Vagina (tissue), 2 donors: ENCODE results near the gene WIZ. TPM values are rescaled to one million over a fixed set of nuclear protein-coding genes. Genes with fewer than 3 reads are reported as not detected.

Source experiments
- DNase-seq, 2 donors: peaks; one replicate each; pipeline ENCODE4 v3.0.0-alpha.2; 2017; ENCODE audit errors: extremely low spot score in 2 of 2
- H3K27ac ChIP-seq: fragments of 200-600 bp; sonication (generic); one replicate; pipeline ENCODE4 v1.5.1; 2019
- H3K27me3 ChIP-seq: fragments of 200-600 bp; sonication (generic); one replicate; pipeline ENCODE4 v1.5.1; 2019
- H3K36me3 ChIP-seq, 2 donors: fragments of 200-600 bp; sonication (generic); one replicate each; pipeline ENCODE4 v1.5.1; 2017 to 2019
- H3K4me1 ChIP-seq: fragments of 200-600 bp; sonication (generic); one replicate; pipeline ENCODE4 v1.5.1; 2019
- H3K4me3 ChIP-seq, 2 donors: fragments of 200-600 bp; sonication (generic); 1 replicate in 1 of 2; 2 replicates in 1 of 2; pipeline ENCODE4 v1.5.1; 2016 to 2019
- H3K9me3 ChIP-seq: fragments of 200-600 bp; sonication (generic); one replicate; pipeline ENCODE4 v1.5.1; 2019
- CTCF ChIP-seq, 3 experiments: fragments of 450-650 bp in 2 of 3; fragments of 200-600 bp in 1 of 3; sonication (generic) in 1 of 3; IDR thresholded peaks; one replicate each; pipeline ENCODE4 v1.5.1; 2017 to 2019; ENCODE audit warnings: antibody characterized with exemption in 3 of 3, mild to moderate bottlenecking in 2 of 3, moderate library complexity in 2 of 3
- POLR2A ChIP-seq, 2 donors: fragments of 450-650 bp; IDR thresholded peaks; one replicate each; pipeline ENCODE4 v1.6.1; 2017; ENCODE audit warnings: antibody characterized with exemption in 2 of 2, mild to moderate bottlenecking in 2 of 2, moderate library complexity in 2 of 2
- POLR2AphosphoS5 ChIP-seq, 2 donors: sonication (generic); formaldehyde crosslinking; IDR thresholded peaks; one replicate each; pipeline ENCODE4 v1.9.0; 2017; ENCODE audit warnings: antibody characterized with exemption in 2 of 2, mild to moderate bottlenecking in 2 of 2, low read depth in 1 of 2; ENCODE audit not compliant: insufficient read depth in 1 of 2
- intact Hi-C: fragments of 100-400 bp; cut with DNase I; formaldehyde crosslinking; loops from one replicate; pipeline ENCODE4 v1.15.1; 2023
- total RNA-seq: library from RNA; depleted of rRNA; stranded (reverse); fragments of >200 nt; gene quantifications from one replicate; pipeline ENCODE4 v1.2.3, GENCODE V29; 2016

The WIZ gene
- total RNA-seq, 1 donor from 2014 or later = 44.4 TPM

GRCh38 chr19:15373644-15374043, 76.1 kb downstream of the WIZ start:
- TF ChIP-seq POLR2A (IDR thresholded peaks at IDR 0.05) = no peak
- no peak for TF ChIP-seq POLR2AphosphoS5 (IDR thresholded peaks at IDR 0.05; ENCODE audit: insufficient read depth in 1 of 2, low read depth in 1 of 2)
- TF ChIP-seq CTCF (IDR thresholded peaks at IDR 0.05) = no peak
- DNase-seq = no peak
- Histone ChIP-seq H3K27me3 (no peaks in the 10 kb centered on the region), H3K4me1 (peaks cover 50% of the 10 kb centered on the region), H3K36me3 (peaks cover 0 to 47% of the 10 kb centered on the region in 2 donors), H3K27ac (no peak overlapping the region), H3K9me3 (no peaks in the 10 kb centered on the region), H3K4me3 (no peak overlapping the region)
- intact Hi-C loops = no loop called here

GRCh38 chr19:15372891-15373301, 76.9 kb downstream of the WIZ start:
- H3K4me3 ChIP-seq = no peak overlapping the region
- H3K4me1 ChIP-seq = peaks cover 45% of the 10 kb centered on the region
- no peak overlapping the region for H3K27ac ChIP-seq
- TF ChIP-seq POLR2A (IDR thresholded peaks at IDR 0.05) (no peak), CTCF (IDR thresholded peaks at IDR 0.05) (no peak), POLR2AphosphoS5 (IDR thresholded peaks at IDR 0.05; ENCODE audit: insufficient read depth in 1 of 2, low read depth in 1 of 2) (no peak)
- DNase-seq = no peak
- peaks cover 0 to 54% of the 10 kb centered on the region in 2 donors for H3K36me3 ChIP-seq
- H3K27me3 ChIP-seq = no peaks in the 10 kb centered on the region
- intact Hi-C loops = no loop called here
- no peaks in the 10 kb centered on the region for H3K9me3 ChIP-seq

GRCh38 chr19:15372470-15372869, 77.3 kb downstream of the WIZ start:
- no peak for TF ChIP-seq POLR2A (IDR thresholded peaks at IDR 0.05)
- no peak for TF ChIP-seq POLR2AphosphoS5 (IDR thresholded peaks at IDR 0.05; ENCODE audit: insufficient read depth in 1 of 2, low read depth in 1 of 2)
- TF ChIP-seq CTCF (IDR thresholded peaks at IDR 0.05) = no peak

GRCh38 chr19:15371786-15372380, 77.9 kb downstream of the WIZ start:
- Histone ChIP-seq H3K9me3 (no peaks in the 10 kb centered on the region), H3K27me3 (no peaks in the 10 kb centered on the region), H3K36me3 (peaks cover 0 to 64% of the 10 kb centered on the region in 2 donors), H3K4me3 (no peak overlapping the region), H3K27ac (no peak overlapping the region), H3K4me1 (peaks cover 35% of the 10 kb centered on the region)
- TF ChIP-seq POLR2AphosphoS5 (IDR thresholded peaks at IDR 0.05; ENCODE audit: insufficient read depth in 1 of 2, low read depth in 1 of 2) = no peak
- no peak for TF ChIP-seq CTCF (IDR thresholded peaks at IDR 0.05)
- no peak for TF ChIP-seq POLR2A (IDR thresholded peaks at IDR 0.05)
- intact Hi-C loops = no loop called here
- no peak for DNase-seq

More at GRCh38 chr19:15372470-15372869, 77.3 kb downstream of the WIZ start:
- no peak for DNase-seq
- H3K27ac ChIP-seq = no peak overlapping the region
- H3K36me3 ChIP-seq = peaks cover 0 to 58% of the 10 kb centered on the region in 2 donors
- H3K27me3 ChIP-seq = no peaks in the 10 kb centered on the region
- intact Hi-C loops = no loop called here
- peaks cover 41% of the 10 kb centered on the region for H3K4me1 ChIP-seq
- H3K4me3 ChIP-seq = no peak overlapping the region
- no peaks in the 10 kb centered on the region for H3K9me3 ChIP-seq

- DNase-seq = no peak
- H3K27ac ChIP-seq = no peak overlapping the region
- intact Hi-C loops = no loop called here
- no peak overlapping the region for H3K4me3 ChIP-seq
- H3K27me3 ChIP-seq = no peaks in the 10 kb centered on the region
- no peaks in the 10 kb centered on the region for H3K9me3 ChIP-seq
- TF ChIP-seq CTCF (IDR thresholded peaks at IDR 0.05) (no peak), POLR2AphosphoS5 (IDR thresholded peaks at IDR 0.05; ENCODE audit: insufficient read depth in 1 of 2, low read depth in 1 of 2) (no peak), POLR2A (IDR thresholded peaks at IDR 0.05) (no peak)
- H3K4me1 ChIP-seq = peaks cover 28% of the 10 kb centered on the region
- peaks cover 0 to 72% of the 10 kb centered on the region in 2 donors for H3K36me3 ChIP-seq
These were observed 78.6 kb downstream of the WIZ start for GRCh38 chr19:15371119-15371518.
